ENCODE data around the gene TBC1D1.

The TBC1D1 gene

DNA sequence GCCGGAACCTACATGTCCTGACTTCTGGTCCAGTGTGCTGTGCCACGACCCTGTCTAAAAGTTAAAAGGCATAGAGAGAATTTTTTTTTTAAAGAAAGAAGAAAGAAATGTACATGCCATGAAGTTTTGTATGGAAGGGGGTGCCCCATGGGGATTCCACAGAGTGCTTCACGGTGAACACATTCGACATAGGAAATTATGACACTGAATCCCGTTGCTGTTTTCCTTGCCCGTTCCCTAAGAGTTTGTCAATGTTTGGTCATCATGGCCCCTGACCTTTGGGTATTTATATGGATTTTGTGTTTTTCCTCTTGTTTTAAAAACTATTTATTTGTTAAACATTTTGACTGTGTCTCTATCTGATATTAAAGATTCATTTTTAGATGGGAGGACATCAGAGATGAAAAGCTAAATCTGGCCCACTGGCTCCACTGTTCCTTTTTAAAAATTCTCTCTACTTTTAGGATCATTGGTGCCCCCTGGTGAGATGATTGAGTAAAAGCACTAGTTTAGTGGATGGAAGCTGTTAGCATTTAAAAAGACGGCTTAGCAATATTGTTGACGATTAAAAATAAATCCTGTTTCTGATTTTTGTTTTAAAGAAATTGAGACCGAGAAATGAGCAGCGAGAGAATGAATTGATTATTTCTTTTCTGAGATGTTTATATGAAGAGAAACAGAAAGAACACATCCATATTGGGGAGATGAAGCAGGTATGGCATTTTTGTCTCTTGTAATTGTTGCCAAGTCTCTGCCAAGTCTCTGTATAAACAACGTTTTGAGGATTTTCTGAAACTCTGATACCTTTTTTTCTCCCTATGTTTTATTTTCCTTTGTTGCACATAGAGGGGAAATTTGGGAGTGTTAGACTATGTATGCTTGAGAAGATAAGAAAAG is 144.3 kb downstream of the TBC1D1 start:
- H3K4me1 ChIP-seq (ENCODE audit: control insufficient read depth, insufficient read depth, low read length) = no peaks in the 10 kb centered on the region
- no peak overlapping the region for H3K9ac ChIP-seq (ENCODE audit: low read depth, low read length)
- H3K27me3 ChIP-seq (ENCODE audit: control insufficient read depth, insufficient read depth, low read length) = no peaks in the 10 kb centered on the region
- H3K9me3 ChIP-seq (ENCODE audit: control insufficient read depth, insufficient read depth, low read length) = no peaks in the 10 kb centered on the region
- no peaks in the 10 kb centered on the region for H3K36me3 ChIP-seq (ENCODE audit: control insufficient read depth, insufficient read depth, low read length)
- no peak overlapping the region for H3K4me3 ChIP-seq (ENCODE audit: low read depth, low read length)

DNA sequence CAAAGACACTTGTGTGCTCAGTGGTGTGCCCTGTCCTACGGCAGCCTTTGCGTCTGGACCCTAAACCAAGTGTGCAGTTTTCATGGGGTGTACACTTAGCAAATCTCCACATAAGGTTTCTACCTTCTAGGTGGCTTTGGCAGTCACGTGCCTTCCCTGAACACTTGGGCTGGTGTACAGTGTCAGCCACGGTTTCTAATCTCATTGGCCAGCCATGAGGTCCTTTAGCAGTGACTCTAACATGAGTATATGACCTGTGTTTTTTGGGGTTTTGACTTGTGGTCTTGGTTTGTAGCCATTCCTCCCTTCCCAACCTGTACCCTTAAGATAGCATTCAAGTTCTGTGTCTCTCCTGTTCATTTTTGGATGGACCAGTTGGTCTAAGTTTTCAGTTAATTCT is 145.7 kb downstream of the TBC1D1 start:
- no peak overlapping the region for H3K9ac ChIP-seq (ENCODE audit: low read depth, low read length)
- H3K27me3 ChIP-seq (ENCODE audit: control insufficient read depth, insufficient read depth, low read length) = no peaks in the 10 kb centered on the region
- no peak overlapping the region for H3K4me3 ChIP-seq (ENCODE audit: low read depth, low read length)
- no peaks in the 10 kb centered on the region for H3K36me3 ChIP-seq (ENCODE audit: control insufficient read depth, insufficient read depth, low read length)
- no peaks in the 10 kb centered on the region for H3K4me1 ChIP-seq (ENCODE audit: control insufficient read depth, insufficient read depth, low read length)
- no peaks in the 10 kb centered on the region for H3K9me3 ChIP-seq (ENCODE audit: control insufficient read depth, insufficient read depth, low read length)

DNA sequence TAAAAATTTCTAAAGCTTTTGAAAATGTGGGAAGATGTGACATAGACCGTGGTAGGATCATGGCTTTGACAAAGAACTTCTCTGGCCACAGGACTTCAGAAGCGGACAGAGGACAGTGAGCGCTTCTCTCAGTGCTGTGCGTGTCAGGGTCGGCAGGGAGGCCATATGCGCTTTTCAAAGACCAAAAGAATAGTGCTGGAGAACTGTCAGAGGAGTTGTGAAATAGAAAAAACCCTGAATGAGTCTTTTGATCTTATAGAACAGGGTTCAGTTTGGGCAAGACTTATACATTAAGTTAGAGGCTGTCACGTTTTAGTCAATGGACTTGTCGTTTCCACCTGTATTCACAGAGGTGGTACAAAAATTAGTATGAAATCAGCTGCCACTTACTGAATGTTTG is 146.7 kb downstream of the TBC1D1 start:
- Histone ChIP-seq H3K9me3 (ENCODE audit: control insufficient read depth, insufficient read depth, low read length) (no peaks in the 10 kb centered on the region), H3K4me1 (ENCODE audit: control insufficient read depth, insufficient read depth, low read length) (no peaks in the 10 kb centered on the region), H3K4me3 (ENCODE audit: low read depth, low read length) (no peak overlapping the region), H3K9ac (ENCODE audit: low read depth, low read length) (no peak overlapping the region), H3K36me3 (ENCODE audit: control insufficient read depth, insufficient read depth, low read length) (peaks cover 3% of the 10 kb centered on the region), H3K27me3 (ENCODE audit: control insufficient read depth, insufficient read depth, low read length) (no peaks in the 10 kb centered on the region)

DNA sequence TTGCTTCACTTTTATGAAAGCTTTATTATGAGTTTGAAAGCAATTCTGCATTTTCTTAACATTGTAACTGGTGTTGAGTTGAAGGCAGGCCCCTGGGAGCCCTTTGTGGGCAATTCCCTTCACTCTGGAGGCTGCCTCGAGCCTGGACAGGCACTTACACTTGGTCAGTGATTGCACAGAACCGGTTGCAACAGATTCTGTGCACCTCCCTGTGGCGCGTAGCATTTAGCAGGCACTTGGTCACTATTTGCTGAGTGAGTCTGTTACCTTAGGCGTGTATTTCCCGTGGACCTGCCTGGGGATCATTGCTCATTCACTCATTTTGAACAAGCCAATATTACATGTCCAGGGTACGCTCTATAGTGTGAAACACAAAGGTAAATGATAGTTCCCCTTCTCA is 149.7 kb downstream of the TBC1D1 start:
- no peaks in the 10 kb centered on the region for H3K9me3 ChIP-seq (ENCODE audit: control insufficient read depth, insufficient read depth, low read length)
- H3K4me3 ChIP-seq (ENCODE audit: low read depth, low read length) = no peak overlapping the region
- H3K9ac ChIP-seq (ENCODE audit: low read depth, low read length) = no peak overlapping the region
- H3K27me3 ChIP-seq (ENCODE audit: control insufficient read depth, insufficient read depth, low read length) = no peaks in the 10 kb centered on the region
- H3K4me1 ChIP-seq (ENCODE audit: control insufficient read depth, insufficient read depth, low read length) = no peaks in the 10 kb centered on the region
- H3K36me3 ChIP-seq (ENCODE audit: control insufficient read depth, insufficient read depth, low read length) = peaks cover 5% of the 10 kb centered on the region

DNA sequence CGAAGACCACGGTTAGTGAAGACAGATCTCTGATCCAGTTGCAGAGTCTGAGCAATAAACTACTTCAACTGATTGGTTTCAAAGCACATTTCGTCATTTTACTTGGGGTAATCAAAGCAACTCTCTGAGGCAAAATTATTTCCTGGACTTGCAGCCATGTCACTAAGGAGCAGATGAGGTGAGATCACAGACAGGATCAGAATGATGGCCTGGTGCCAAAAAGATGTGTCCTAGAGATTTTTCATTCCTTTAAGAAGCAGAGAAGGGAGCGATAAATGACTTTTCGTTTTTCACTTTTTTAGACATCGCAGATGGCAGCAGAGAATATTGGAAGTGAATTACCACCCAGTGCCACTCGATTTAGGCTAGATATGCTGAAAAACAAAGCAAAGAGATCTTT is 153.2 kb downstream of the TBC1D1 start:
- no peak overlapping the region for H3K9ac ChIP-seq (ENCODE audit: low read depth, low read length)
- peaks cover 5% of the 10 kb centered on the region for H3K36me3 ChIP-seq (ENCODE audit: control insufficient read depth, insufficient read depth, low read length)
- peaks cover 7% of the 10 kb centered on the region for H3K4me1 ChIP-seq (ENCODE audit: control insufficient read depth, insufficient read depth, low read length)
- H3K27me3 ChIP-seq (ENCODE audit: control insufficient read depth, insufficient read depth, low read length) = no peaks in the 10 kb centered on the region
- H3K4me3 ChIP-seq (ENCODE audit: low read depth, low read length) = no peak overlapping the region
- no peaks in the 10 kb centered on the region for H3K9me3 ChIP-seq (ENCODE audit: control insufficient read depth, insufficient read depth, low read length)

DNA sequence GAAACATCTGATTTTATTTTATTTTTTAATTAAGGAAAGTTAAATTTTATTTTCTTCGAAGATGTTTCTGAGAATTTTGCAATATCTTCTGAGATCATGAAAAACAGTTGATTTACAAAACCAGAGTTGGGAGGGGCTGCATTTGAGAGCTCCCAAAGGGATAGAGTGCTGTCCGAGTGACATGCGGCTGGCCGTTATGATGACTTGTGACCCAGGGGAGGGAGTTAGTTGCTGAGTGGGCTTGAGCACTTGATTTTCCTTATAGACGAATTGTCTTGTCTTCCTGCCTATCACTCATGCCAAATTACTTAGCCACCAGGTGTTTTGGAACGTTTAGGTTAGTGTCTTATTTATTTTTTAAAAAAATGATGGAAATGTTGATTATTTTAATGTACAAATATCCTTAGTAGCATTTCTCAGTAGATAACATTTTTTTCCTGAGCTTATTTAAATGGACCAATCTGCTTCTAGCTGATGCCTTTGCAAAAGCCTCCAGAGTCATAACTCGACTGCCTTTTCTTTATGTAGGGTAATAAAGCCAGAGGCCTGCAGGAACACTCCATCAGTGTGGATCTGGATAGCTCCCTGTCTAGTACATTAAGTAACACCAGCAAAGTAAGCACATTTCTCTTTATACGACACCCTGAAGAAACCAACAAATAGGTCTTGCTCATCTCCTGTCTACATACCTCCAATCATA is 154.6 kb downstream of the TBC1D1 start:
- Histone ChIP-seq H3K4me3 (ENCODE audit: low read depth, low read length) (no peak overlapping the region), H3K36me3 (ENCODE audit: control insufficient read depth, insufficient read depth, low read length) (peaks cover 5% of the 10 kb centered on the region), H3K4me1 (ENCODE audit: control insufficient read depth, insufficient read depth, low read length) (peaks cover 7% of the 10 kb centered on the region), H3K9me3 (ENCODE audit: control insufficient read depth, insufficient read depth, low read length) (no peaks in the 10 kb centered on the region), H3K27me3 (ENCODE audit: control insufficient read depth, insufficient read depth, low read length) (no peaks in the 10 kb centered on the region), H3K9ac (ENCODE audit: low read depth, low read length) (no peak overlapping the region)

DNA sequence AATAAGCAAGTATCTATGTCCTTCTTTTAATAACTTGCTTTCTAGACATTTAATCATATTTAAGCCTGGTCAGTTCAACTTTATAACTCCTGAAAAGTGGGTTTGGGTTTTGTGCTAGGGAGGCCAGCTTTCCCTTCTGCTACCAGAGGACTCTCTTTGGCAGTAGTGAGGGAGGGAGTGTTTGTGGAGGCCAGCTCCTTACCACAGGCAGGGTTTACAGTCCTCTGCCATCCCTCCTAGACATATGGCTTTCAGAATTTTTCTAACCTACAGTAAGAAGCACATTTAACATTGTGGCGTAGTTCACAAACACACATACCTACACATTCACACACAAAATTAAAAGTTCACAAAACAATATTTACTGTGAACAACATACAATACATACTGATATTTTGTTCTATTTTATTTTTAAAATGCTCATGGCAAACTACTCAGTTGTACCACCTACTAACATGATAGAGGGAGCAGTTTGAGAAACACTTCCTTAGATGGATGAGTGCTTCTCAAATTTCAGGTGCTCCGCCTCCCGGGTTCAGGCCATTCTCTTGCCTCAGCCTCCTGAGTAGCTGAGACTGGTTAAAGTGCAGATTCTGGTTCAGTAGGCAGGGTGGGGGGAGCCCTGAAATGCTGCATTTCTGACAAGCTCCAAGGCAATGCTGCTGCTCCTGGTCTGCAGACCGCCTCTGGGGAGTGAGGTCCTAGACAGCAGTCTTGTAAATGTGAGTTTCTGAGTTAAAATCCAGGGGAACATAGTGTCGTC is 156.0 kb downstream of the TBC1D1 start:
- Histone ChIP-seq H3K4me1 (ENCODE audit: control insufficient read depth, insufficient read depth, low read length) (peaks cover 7% of the 10 kb centered on the region), H3K36me3 (ENCODE audit: control insufficient read depth, insufficient read depth, low read length) (peaks cover 5% of the 10 kb centered on the region), H3K9me3 (ENCODE audit: control insufficient read depth, insufficient read depth, low read length) (no peaks in the 10 kb centered on the region), H3K4me3 (ENCODE audit: low read depth, low read length) (no peak overlapping the region), H3K27me3 (ENCODE audit: control insufficient read depth, insufficient read depth, low read length) (no peaks in the 10 kb centered on the region), H3K9ac (ENCODE audit: low read depth, low read length) (no peak overlapping the region)

DNA sequence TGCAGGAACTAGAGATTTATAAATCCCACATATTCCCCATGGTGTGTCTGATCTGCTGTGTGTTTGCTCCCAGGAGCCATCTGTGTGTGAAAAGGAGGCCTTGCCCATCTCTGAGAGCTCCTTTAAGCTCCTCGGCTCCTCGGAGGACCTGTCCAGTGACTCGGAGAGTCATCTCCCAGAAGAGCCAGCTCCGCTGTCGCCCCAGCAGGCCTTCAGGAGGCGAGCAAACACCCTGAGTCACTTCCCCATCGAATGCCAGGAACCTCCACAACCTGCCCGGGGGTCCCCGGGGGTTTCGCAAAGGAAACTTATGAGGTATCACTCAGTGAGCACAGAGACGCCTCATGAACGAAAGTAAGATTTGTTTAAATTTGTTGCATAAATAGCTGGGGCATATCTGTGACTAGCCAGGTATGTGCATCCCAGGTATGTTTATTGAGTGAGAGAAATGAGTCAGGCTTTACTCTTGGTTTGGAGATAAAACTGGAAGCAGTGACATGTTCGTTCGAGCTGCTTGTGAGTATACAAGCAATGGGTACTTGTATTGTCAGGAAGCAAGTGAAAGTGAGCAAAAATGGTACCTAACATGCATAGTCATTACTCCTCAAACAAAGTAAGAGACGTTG is 158.8 kb downstream of the TBC1D1 start:
- Histone ChIP-seq H3K9ac (ENCODE audit: low read depth, low read length) (no peak overlapping the region), H3K27me3 (ENCODE audit: control insufficient read depth, insufficient read depth, low read length) (no peaks in the 10 kb centered on the region), H3K36me3 (ENCODE audit: control insufficient read depth, insufficient read depth, low read length) (peaks cover 4% of the 10 kb centered on the region), H3K4me3 (ENCODE audit: low read depth, low read length) (no peak overlapping the region), H3K4me1 (ENCODE audit: control insufficient read depth, insufficient read depth, low read length) (peaks cover 7% of the 10 kb centered on the region), H3K9me3 (ENCODE audit: control insufficient read depth, insufficient read depth, low read length) (no peaks in the 10 kb centered on the region)

DNA sequence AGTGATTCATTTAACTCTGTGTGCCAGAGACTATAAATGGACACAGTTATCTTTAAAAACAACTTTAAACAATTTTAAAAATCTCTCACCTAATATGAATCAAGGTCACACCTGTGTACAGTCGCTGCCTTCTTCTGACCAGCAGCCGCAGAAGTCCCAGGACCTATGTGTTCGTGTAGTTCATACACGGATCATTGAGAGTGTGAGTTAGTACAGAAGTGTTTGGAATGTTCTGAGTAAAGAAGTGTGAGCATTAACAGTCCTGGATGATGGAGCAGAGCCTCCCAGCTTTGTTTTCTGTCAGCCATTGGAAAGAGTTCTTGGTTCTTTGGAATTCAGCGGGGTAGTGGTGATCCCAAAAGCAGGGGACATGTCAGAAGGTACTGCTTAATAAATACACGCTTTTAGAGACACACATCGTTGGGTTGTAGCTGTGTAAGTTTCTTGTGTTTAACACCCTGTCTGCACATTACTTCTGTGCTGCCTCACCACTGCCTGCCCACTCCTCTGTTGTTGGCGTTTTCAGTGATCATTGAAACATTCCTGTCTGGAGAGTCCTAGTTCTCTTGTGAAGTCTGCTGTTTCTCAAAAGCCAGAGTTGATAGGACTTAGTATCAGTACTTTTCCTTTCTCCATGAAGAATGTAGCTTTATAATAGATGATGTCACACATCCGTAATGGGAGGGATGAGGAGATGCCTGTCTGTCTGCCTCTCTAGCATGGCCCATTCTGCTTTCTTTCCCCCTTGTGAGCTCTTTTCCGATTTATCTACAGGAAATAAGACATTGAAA is 159.9 kb downstream of the TBC1D1 start:
- Histone ChIP-seq H3K9me3 (ENCODE audit: control insufficient read depth, insufficient read depth, low read length) (no peaks in the 10 kb centered on the region), H3K36me3 (ENCODE audit: control insufficient read depth, insufficient read depth, low read length) (peaks cover 12% of the 10 kb centered on the region), H3K4me3 (ENCODE audit: low read depth, low read length) (no peak overlapping the region), H3K4me1 (ENCODE audit: control insufficient read depth, insufficient read depth, low read length) (peaks cover 7% of the 10 kb centered on the region), H3K9ac (ENCODE audit: low read depth, low read length) (no peak overlapping the region), H3K27me3 (ENCODE audit: control insufficient read depth, insufficient read depth, low read length) (no peaks in the 10 kb centered on the region)

DNA sequence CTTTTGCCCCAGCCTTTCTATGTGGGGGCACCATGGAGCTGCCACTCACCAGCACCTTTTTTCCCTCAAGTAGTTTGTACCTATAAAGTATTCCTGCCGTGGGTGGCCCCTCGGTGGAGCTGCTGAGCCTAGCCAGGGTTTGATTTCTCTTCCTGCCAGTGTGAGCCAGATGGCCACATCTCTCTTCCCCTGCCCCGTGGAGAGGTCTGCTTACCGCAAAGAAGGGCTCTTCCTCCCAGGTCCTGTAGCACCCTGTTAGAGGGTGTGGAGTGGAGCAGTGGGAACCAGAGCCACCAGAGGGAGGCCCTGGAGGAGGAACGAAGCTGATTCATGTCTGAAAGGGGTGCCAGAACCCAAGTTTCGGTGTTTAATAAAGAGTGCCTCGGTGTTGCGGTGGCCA is 164.7 kb downstream of the TBC1D1 start:
- no peaks in the 10 kb centered on the region for H3K9me3 ChIP-seq (ENCODE audit: control insufficient read depth, insufficient read depth, low read length)
- peaks cover 24% of the 10 kb centered on the region for H3K36me3 ChIP-seq (ENCODE audit: control insufficient read depth, insufficient read depth, low read length)
- H3K27me3 ChIP-seq (ENCODE audit: control insufficient read depth, insufficient read depth, low read length) = no peaks in the 10 kb centered on the region
- no peak overlapping the region for H3K9ac ChIP-seq (ENCODE audit: low read depth, low read length)
- no peaks in the 10 kb centered on the region for H3K4me1 ChIP-seq (ENCODE audit: control insufficient read depth, insufficient read depth, low read length)
- no peak overlapping the region for H3K4me3 ChIP-seq (ENCODE audit: low read depth, low read length)

Measured in iPS-15b (cell line).